ENCODE measurements around the gene TP53BP2. TPM values are rescaled to one million over a fixed set of nuclear protein-coding genes. Genes with fewer than 3 reads are reported as not detected.

TP53BP2 gene
- polyA plus RNA-seq, 1 experiment: 48.1 TPM

DNA sequence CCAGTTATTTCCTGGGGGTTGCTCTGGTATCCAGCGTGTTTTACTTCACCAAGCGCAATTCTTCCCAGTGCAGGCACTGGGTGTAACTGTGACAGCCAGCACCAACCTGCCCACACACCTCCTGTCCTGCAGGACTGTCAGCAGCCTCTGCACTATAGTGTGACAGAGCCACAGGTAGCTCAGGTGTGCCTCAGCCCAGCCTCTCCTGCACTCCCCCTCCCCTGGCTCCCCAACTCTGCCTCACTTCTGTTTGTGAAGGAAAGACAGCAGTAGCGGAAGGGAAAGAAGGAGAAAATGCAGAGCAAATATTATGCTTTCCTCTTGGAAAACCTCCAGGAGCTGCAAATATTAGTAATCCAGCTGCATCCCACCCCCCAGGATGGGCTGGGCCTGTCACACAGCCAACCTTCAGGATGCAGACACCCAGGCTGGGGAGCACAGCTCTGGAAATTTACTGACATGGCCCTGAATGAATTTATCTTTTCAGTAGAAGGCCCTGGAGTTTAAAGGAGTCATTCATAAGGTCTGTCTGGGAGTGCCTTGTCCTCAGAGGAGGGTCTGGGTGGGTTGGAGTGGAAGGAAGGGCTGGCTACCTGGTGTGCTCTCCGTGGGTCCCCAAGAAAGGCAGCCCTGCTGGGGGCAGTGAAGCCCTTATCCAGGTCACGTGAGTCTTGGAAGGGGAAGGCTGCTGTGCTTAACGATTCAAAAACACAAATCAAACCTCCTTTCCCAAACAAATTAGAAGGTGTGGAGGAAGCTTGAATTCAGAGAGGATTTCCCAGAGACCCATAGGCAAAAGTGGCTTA is 112.6 kb downstream of the TP53BP2 start:
- ChIA-PET CTCF (interaction anchor here (0.6 to 4.4 kb wide), 3 partner anchors 15 to 989 kb away, joined by 3 to 30 read pairs (median 3); no protein-coding TSS in a partner anchor), POLR2A (no interaction called here)
- H3K27me3 ChIP-seq (ENCODE audit: control insufficient read depth, insufficient read depth, low read length): no peaks in the 10 kb centered on the region
- H3K9me3 ChIP-seq (ENCODE audit: control insufficient read depth, insufficient read depth, low read length): no peaks in the 10 kb centered on the region
- no peak overlapping the region for H3K4me3 ChIP-seq (ENCODE audit: low read depth, low read length)
- TF ChIP-seq, protein P1, sequence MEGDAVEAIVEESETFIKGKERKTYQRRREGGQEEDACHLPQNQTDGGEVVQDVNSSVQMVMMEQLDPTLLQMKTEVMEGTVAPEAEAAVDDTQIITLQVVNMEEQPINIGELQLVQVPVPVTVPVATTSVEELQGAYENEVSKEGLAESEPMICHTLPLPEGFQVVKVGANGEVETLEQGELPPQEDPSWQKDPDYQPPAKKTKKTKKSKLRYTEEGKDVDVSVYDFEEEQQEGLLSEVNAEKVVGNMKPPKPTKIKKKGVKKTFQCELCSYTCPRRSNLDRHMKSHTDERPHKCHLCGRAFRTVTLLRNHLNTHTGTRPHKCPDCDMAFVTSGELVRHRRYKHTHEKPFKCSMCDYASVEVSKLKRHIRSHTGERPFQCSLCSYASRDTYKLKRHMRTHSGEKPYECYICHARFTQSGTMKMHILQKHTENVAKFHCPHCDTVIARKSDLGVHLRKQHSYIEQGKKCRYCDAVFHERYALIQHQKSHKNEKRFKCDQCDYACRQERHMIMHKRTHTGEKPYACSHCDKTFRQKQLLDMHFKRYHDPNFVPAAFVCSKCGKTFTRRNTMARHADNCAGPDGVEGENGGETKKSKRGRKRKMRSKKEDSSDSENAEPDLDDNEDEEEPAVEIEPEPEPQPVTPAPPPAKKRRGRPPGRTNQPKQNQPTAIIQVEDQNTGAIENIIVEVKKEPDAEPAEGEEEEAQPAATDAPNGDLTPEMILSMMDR (IDR thresholded peaks at IDR 0.05; ENCODE audit: low read depth, low read length): no peak
- DNase-seq (ENCODE audit: low read depth, low spot score): no peak
- peak overlapping the region; percentile 61 for H3K27ac ChIP-seq (ENCODE audit: low read depth, low read length)

DNA sequence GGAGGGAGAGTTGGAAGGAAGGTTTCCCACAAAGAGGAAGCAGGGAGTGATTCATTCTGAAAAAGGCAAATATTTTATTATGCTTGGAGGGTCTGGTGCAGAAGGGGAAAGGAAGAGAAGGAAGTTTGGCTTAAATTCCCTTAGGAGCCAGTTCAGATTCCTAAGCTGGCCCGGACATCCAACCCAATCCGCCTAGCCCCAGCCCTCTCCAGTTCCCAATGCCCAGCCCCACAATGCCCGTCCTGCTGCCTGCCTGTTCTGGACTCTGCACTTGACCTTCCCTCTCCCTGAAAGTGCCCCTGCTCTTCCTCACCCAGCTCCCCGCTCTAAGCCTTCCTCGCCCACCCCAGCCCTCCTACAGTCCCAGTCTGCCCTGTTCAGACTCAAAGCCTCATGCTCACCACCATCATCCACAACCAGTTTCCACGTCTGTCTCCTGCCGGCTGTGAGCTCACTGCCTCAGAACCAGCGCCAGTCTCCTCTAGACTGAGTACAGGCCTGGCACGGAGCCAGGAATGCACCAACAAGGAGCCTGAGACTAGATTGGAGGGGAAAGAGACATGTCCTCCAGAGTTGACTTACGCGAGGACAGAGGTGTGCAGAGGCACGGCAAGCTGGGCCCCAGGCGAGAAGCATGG is 114.5 kb downstream of the TP53BP2 start:
- DNase-seq (ENCODE audit: low read depth, low spot score): no peak
- H3K9me3 ChIP-seq (ENCODE audit: control insufficient read depth, insufficient read depth, low read length): no peaks in the 10 kb centered on the region
- ChIA-PET CTCF (interaction anchor here (0.8 to 4.4 kb wide), 2 partner anchors 17 to 20 kb away, joined by 3 to 30 read pairs; no protein-coding TSS in a partner anchor), POLR2A (interaction anchor here (0.5 to 2.7 kb wide), 4 partner anchors 10 to 87 kb away, joined by 3 to 11 read pairs (median 5); no protein-coding TSS in a partner anchor)
- H3K27me3 ChIP-seq (ENCODE audit: control insufficient read depth, insufficient read depth, low read length): no peaks in the 10 kb centered on the region
- H3K27ac ChIP-seq (ENCODE audit: low read depth, low read length): peak overlapping the region; percentile 57
- TF ChIP-seq, protein P1 (IDR thresholded peaks at IDR 0.05; ENCODE audit: low read depth, low read length): no peak
- peak overlapping the region; percentile 25; the same call in 1 of the 2 replicates for H3K4me3 ChIP-seq (ENCODE audit: low read depth, low read length)

DNA sequence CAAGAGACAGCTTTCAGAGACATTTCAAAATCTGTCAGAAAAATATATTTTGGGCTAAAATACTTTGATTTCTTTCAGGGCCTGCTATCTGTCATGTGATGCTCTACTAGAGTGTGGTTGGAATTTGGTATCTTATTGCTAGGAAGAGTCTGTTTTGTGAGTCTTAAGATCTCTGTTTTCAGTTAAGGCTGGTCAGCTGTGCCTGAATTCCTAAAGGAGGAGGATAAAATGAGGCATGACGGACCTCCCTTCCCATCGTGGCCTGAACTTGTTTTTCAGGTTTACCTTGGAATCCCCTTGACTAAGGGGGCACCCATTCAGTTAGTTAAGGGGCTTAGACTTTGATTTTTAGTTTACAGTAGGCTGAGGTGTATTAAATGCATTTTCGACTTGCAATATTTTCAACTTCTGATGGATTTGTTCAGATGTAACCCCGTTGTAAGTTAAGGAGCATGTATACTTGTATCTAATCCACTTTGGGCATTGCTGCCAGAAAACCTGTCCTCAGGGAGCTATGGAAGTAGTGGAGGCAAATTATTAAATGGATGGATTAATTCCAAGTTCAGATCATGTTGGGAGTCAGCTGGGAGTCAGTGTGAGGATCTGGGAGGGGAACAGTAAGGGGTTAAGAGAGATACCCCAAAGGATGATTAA is 115.1 kb downstream of the TP53BP2 start:
- no peaks in the 10 kb centered on the region for H3K9me3 ChIP-seq (ENCODE audit: control insufficient read depth, insufficient read depth, low read length)
- ChIA-PET POLR2A (interaction anchor here (0.5 to 2.7 kb wide), 6 partner anchors 10 to 87 kb away, joined by 3 to 11 read pairs (median 4); no protein-coding TSS in a partner anchor), CTCF (interaction anchor here (4.4 kb wide), 1 partner anchor 18 kb away, joined by 30 read pairs; no protein-coding TSS in a partner anchor)
- no peak overlapping the region for H3K4me3 ChIP-seq (ENCODE audit: low read depth, low read length)
- H3K27ac ChIP-seq (ENCODE audit: low read depth, low read length): peak overlapping the region; percentile 57
- no peak for DNase-seq (ENCODE audit: low read depth, low spot score)
- H3K27me3 ChIP-seq (ENCODE audit: control insufficient read depth, insufficient read depth, low read length): no peaks in the 10 kb centered on the region
- TF ChIP-seq, protein P1 (IDR thresholded peaks at IDR 0.05; ENCODE audit: low read depth, low read length): no peak

DNA sequence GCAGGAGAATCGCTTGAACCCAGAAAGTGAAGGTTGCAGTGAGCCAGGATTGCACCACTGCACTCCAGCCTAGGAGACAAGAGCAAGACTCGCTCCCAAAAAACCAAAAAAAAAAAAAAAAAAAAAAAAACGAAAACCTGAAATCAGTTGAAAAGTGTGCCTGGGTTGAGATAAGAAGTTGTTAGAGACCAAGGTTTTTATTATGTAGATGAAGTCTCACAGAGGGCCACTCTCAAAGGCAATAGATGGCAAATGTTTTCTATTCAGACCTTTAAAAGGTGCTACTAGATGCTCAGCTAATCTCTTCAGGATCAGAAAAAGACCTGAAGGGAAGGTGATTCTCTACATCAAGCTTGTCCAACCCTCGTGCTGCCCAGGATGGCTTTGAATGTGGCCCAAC is 115.8 kb downstream of the TP53BP2 start:
- POLR2A ChIA-PET: interaction anchor here (0.7 to 2.7 kb wide), 3 partner anchors 9 to 24 kb away, joined by 4 to 11 read pairs (median 4); no protein-coding TSS in a partner anchor
- no peak for DNase-seq (ENCODE audit: low read depth, low spot score)
- TF ChIP-seq, protein P1 (IDR thresholded peaks at IDR 0.05; ENCODE audit: low read depth, low read length): no peak
- Histone ChIP-seq H3K4me3 (ENCODE audit: low read depth, low read length) (no peak overlapping the region), H3K27ac (ENCODE audit: low read depth, low read length) (no peak overlapping the region), H3K27me3 (ENCODE audit: control insufficient read depth, insufficient read depth, low read length) (no peaks in the 10 kb centered on the region), H3K9me3 (ENCODE audit: control insufficient read depth, insufficient read depth, low read length) (no peaks in the 10 kb centered on the region)
- CTCF ChIA-PET: interaction anchor here (2.3 kb wide), 1 partner anchor 19 kb away, joined by 10 read pairs; no protein-coding TSS in a partner anchor

Other genes starting within 250 kb of the TP53BP2 start
- not detected in 2 replicates for gene CAPN8, start 180.2 kb downstream of the TP53BP2 start, polyA plus RNA-seq (2011; rRNA removed)
- 417 and 433 TPM in 2 replicates for gene CAPN2, start 133.4 kb downstream of the TP53BP2 start, polyA plus RNA-seq (2011; rRNA removed)